GM19099 (cell line): ENCODE measurements around the gene DHRS2.

Experiments
- POLR2A ChIP-seq: IDR thresholded peaks from 3 replicates; pipeline ENCODE4 v1.6.1; 2011; ENCODE audit warnings: low read depth; ENCODE audit not compliant: insufficient read length; ENCODE audit errors: extremely low read depth

Gene DHRS2, protein sequence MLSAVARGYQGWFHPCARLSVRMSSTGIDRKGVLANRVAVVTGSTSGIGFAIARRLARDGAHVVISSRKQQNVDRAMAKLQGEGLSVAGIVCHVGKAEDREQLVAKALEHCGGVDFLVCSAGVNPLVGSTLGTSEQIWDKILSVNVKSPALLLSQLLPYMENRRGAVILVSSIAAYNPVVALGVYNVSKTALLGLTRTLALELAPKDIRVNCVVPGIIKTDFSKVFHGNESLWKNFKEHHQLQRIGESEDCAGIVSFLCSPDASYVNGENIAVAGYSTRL

DNA sequence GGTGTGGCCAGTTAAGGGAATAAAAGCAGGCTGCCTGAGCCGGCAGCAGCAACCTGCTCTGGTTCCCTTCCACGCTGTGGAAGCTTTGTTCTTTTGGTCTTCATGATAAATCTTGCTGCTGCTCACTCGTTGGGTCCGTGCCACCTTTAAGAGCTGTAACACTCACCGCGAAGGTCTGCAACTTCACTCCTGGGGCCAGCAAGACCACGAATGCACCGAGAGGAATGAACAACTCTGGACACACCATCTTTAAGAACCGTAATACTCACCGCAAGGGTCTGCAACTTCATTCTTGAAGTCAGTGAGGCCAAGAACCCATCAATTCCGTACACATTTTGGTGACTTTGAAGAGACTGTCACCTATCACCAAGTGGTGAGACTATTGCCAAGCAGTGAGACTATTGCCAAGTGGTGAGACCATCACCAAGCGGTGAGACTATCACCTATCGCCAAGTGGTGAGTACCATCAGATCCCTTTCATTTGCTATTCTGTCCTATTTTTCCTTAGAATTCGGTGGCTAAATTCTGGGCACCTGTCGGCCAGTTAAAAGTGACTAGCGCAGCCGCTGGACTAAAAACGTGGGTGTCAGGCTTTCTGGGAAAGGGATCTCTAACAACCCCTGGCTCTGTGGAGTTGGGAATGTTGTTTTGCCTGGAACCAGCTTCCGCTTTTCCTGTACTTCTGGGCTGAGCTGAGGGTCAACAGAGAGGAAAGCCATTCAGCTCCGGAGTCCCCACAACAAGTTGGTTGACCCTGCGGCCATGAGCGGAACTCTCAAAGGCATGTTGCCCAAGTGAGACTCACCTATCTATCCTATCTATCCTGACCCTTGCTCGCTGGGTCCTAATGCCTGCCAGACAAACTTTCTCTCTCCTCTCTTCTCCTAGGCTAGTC, at the start of gene DHRS2:
TSS of gene DHRS2 (plus strand) at position 48 of the 895 bp plus-strand sequence. CDS start 2,501 bp downstream, outside the sequence.
- TF ChIP-seq POLR2A = no peak

DNA sequence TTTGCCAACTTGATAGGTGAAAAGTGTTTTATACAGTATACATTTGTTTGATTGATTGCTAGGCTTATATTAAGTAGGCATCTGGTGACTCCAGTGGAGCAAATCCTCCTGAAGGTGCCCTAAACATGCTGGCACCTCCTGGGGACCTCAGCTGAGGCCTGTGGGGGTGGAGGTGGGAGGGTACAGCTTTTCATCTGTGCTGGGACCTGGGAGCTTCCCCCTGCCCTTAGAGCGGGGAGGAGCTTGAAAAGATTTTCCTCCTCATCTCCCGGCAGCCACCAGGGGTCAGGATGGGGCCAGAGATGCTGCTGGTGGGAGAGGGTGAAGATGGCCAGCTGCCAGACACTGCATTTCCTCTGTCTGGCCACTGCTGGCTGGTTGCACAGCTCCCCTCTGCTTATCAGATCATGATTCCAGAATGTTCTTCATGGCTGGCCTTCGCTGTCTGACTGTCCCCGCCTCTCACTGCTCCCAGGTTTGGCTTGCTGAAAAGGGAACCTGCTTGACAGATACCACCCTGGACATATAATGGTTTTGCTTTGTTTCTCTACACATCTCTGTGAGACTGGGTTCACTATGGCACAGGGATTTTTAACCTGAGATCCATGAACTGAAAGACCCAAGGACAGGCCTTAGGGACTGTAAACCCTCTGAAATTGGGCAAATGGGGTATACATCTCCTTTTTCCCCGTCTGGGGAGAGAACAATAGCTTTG, 47.1 kb upstream of the DHRS2 start:
- TF ChIP-seq POLR2A = no peak

- no peak for TF ChIP-seq POLR2A
Observed at GRCh38 chr14:23589606-23590005, 46.6 kb upstream of the DHRS2 start.

DNA sequence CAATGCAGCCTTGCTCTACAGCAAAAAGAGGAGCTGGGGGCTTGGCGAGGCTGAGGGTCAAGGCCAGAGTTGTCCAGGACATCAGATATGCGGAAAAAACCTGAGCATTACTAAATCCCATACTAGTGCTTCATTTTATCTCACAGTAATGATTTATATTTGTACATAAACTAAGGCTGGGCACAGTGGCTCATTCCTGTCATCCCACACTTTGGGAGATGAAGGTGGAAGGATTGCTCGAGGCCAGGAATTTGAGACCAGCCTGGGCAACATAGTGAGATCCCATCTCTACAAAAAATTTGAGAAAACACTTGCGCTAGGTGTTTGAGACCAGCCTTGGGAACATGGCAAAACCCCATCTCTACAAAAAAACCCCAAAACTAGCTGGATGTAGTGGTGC, 46.0 kb upstream of the DHRS2 start:
- no peak for TF ChIP-seq POLR2A

DNA sequence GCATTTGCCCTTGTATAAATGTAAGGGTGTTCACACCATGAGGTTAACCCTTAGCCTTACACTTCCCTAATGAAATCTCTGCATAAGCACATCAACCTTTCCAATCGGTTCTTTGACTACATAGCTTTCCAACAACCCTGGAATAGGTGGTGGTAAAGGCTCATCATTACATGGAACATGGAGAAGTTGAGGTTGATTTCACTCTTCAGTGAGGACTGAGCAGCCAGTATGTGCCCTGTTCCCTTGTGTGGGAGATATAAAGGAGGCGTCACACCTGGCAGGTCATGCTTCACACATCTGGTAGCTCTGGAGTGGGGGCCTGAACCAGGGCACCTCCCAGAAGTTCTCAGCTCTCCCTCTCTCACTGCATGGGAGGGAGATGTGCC, 35.8 kb upstream of the DHRS2 start:
- no peak for TF ChIP-seq POLR2A

GRCh38 chr14:23600806-23601205, 35.4 kb upstream of the DHRS2 start:
- TF ChIP-seq POLR2A = no peak

DNA sequence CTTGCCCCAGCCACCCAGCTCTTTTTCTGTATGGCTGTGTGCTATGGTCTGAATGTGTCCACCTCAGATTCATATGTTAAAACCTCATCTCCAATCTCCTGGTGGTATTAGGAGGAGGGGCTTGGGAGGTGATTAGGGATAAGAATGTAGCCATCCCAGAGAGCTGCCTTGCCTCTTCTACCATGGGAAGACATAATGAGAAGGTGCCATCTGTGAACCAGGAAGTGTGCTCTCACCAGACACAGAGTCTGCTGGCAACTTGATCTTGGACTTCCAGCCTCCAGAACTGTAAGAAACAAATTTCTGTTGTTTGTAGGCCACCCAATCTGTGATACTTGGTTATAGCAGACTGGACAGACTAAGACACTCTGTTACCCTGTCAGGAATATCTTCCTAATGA, 34.7 kb upstream of the DHRS2 start:
- TF ChIP-seq POLR2A = no peak

DNA sequence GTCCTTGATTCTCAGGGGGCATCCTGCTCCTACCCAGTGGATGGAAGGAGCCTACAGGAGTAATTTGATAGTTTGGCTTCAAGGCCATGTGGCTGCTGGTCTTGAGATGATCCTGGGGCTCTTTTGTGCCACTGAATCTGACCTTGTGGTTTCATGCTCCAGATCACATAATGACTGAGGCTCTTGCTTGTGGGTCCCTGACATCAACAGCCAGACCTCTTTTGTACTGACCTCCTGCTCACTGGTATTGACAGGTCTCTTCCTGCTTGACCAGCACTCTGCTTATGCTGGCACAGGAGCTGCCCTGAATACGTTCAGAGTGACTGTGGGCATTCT, 34.4 kb upstream of the DHRS2 start:
- TF ChIP-seq POLR2A = no peak

- no peak for TF ChIP-seq POLR2A
Observed at GRCh38 chr14:23602181-23603095, 33.7 kb upstream of the DHRS2 start.

- no peak for TF ChIP-seq POLR2A
Observed at GRCh38 chr14:23603103-23603502, 33.1 kb upstream of the DHRS2 start.

GRCh38 chr14:23604148-23604547, 32.0 kb upstream of the DHRS2 start:
- TF ChIP-seq POLR2A = no peak

DNA sequence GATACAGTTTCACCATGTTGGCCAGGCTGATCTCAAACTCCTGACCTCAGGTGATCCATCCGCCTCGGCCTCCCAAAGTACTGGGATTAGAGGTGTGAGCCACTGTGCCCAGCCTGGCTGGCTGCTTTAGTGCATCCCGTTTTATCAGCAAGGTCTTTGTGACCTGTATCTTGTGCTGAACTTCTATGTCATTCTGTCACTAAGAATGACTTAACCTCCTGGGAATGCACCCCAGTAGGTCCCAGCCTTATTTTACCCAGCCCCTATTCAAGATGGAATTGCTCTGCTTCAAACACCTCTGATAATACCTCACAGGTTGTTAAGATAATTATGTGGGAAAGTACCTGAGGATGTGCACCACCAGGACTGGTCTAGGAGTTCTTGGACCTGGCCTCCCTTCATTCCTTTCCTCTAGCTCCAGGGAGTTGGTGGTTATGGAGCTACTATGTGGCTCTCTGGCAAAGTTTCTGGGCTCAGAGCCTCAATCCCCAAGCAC, 31.4 kb upstream of the DHRS2 start:
- no peak for TF ChIP-seq POLR2A

GRCh38 chr14:23605931-23606585, 30.1 kb upstream of the DHRS2 start:
- TF ChIP-seq POLR2A = peak; percentile 32

GRCh38 chr14:23608454-23608853, 27.7 kb upstream of the DHRS2 start:
- no peak for TF ChIP-seq POLR2A
